Stomach (tissue), 4 donors: ENCODE data around the gene ZBTB43.

Source experiments
- POLR2A ChIP-seq, 4 donors: fragments of 450-650 bp; IDR thresholded peaks; one replicate each; pipeline ENCODE4 v1.6.1; 2016; ENCODE audit warnings: antibody characterized with exemption in 4 of 4, control low read depth in 2 of 4, mild to moderate bottlenecking in 1 of 4, moderate library complexity in 1 of 4
- TF ChIP-seq, protein P1 (sequence below), 7 experiments: fragments of 450-650 bp in 4 of 7; fragments of 200-600 bp in 3 of 7; sonication (generic) in 3 of 7; IDR thresholded peaks; one replicate each; pipeline ENCODE4 v1.5.1; 2016 to 2019; ENCODE audit warnings: antibody characterized with exemption in 7 of 7, control low read depth in 2 of 7, mild to moderate bottlenecking in 1 of 7

DNA sequence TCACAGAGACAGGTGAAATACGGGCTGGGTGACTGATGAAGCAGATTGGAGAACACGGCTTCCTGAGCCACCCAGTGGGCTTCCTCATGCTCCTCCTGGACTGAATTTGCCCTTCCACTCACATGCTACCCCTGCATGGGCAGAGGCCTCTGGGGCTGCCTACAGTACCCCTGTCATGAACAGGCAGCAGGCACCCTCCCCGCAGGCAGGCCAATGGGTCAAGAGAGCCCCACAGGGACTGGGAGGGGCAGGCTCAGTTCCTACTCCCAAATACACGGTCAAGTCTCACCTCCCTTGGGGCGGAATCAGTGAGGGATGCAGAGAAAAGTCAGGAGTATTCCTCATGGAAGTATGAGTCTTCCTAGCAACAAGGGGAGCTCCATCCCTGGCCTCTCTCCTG, 48.6 kb upstream of the ZBTB43 start:
- TF ChIP-seq, protein P1, sequence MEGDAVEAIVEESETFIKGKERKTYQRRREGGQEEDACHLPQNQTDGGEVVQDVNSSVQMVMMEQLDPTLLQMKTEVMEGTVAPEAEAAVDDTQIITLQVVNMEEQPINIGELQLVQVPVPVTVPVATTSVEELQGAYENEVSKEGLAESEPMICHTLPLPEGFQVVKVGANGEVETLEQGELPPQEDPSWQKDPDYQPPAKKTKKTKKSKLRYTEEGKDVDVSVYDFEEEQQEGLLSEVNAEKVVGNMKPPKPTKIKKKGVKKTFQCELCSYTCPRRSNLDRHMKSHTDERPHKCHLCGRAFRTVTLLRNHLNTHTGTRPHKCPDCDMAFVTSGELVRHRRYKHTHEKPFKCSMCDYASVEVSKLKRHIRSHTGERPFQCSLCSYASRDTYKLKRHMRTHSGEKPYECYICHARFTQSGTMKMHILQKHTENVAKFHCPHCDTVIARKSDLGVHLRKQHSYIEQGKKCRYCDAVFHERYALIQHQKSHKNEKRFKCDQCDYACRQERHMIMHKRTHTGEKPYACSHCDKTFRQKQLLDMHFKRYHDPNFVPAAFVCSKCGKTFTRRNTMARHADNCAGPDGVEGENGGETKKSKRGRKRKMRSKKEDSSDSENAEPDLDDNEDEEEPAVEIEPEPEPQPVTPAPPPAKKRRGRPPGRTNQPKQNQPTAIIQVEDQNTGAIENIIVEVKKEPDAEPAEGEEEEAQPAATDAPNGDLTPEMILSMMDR (IDR thresholded peaks at IDR 0.05), result no peak
- TF ChIP-seq POLR2A (IDR thresholded peaks at IDR 0.05), result no peak
